ENCODE data around the gene WDR72. TPM values are rescaled to one million over a fixed set of nuclear protein-coding genes. Genes with fewer than 3 reads are reported as not detected.

WDR72 gene
- total and polyA plus RNA-seq, 2 of the 4 experiments (the other 2 are of a cell fraction): not detected

DNA sequence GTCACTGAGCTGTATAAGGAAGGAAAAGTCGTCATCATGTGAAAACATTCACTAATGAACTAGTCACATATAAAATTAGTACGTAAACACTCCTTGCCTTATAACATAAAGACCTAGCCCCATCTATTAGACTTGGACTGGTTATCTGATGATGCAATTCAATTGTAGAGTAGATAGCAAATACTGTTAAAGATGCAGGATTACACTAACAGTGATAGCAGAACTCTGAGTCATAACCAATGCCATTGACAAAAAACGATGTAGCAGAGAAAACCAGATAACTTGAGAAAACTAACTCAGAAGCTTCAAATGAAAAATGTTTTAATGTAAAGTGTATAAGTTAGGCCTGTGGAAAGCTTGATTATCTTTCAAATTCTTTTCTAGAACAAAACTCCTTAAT lies 132.2 kb downstream of the WDR72 start:
- dilution Hi-C loops (cut with HindIII; ENCODE audit: low sequenced_read_pairs, unreplicated experiment) (no loop called here), in situ Hi-C loops (cut with MboI; ENCODE audit: low sequenced_read_pairs) (no loop called here), intact Hi-C loops (cut with micrococcal nuclease) (no loop called here)
- H2BK20ac ChIP-seq (ENCODE audit: low read depth, low read length): no peak overlapping the region
- H3K4me2 ChIP-seq (ENCODE audit: low read depth, low read length): no peak overlapping the region
- H3K56ac ChIP-seq (ENCODE audit: extremely low read depth, insufficient read depth, low read length): no peak overlapping the region
- H3K4ac ChIP-seq (ENCODE audit: low read depth, low read length): no peak overlapping the region
- no peak overlapping the region for H4K91ac ChIP-seq (ENCODE audit: insufficient read depth, low read depth, low read length)
- H4K20me1 ChIP-seq (ENCODE audit: insufficient read depth, low read length): no peaks in the 10 kb centered on the region
- no peak overlapping the region for H2AFZ ChIP-seq (replicated peaks; ENCODE audit: low read length, poor library complexity)
- TF ChIP-seq CEBPB (IDR thresholded peaks at IDR 0.05; ENCODE audit: low read depth, low read length): peak; percentile 25; the same call in 1 of the 2 replicates
- TF ChIP-seq, protein P1, sequence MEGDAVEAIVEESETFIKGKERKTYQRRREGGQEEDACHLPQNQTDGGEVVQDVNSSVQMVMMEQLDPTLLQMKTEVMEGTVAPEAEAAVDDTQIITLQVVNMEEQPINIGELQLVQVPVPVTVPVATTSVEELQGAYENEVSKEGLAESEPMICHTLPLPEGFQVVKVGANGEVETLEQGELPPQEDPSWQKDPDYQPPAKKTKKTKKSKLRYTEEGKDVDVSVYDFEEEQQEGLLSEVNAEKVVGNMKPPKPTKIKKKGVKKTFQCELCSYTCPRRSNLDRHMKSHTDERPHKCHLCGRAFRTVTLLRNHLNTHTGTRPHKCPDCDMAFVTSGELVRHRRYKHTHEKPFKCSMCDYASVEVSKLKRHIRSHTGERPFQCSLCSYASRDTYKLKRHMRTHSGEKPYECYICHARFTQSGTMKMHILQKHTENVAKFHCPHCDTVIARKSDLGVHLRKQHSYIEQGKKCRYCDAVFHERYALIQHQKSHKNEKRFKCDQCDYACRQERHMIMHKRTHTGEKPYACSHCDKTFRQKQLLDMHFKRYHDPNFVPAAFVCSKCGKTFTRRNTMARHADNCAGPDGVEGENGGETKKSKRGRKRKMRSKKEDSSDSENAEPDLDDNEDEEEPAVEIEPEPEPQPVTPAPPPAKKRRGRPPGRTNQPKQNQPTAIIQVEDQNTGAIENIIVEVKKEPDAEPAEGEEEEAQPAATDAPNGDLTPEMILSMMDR (conservative IDR thresholded peaks at IDR 0.05; ENCODE audit: low read depth, low read length): no peak
- no peak overlapping the region for H3K27ac ChIP-seq (ENCODE audit: insufficient read depth, low read length)
- DNase-seq (no peak), ATAC-seq (ENCODE audit: low read depth) (no peak)
- ChIA-PET POLR2A (ENCODE audit: unreplicated experiment) (no interaction called here), CTCF (no interaction called here)
- H3K9me1 ChIP-seq (ENCODE audit: insufficient read depth, low read length): no peaks in the 10 kb centered on the region
- no peak overlapping the region for H4K8ac ChIP-seq (ENCODE audit: low read depth in 2 of 2, low read length in 2 of 2)
- peaks cover 11% of the 10 kb centered on the region for H3K9me3 ChIP-seq (ENCODE audit: control insufficient read depth, insufficient read depth, low read length)
- H3K9ac ChIP-seq (ENCODE audit: low read depth, low read length): no peak overlapping the region
- H4K5ac ChIP-seq (ENCODE audit: low read depth, low read length): no peak overlapping the region
- H3K18ac ChIP-seq (ENCODE audit: low read depth, low read length): no peak overlapping the region
- no peak overlapping the region for H2BK5ac ChIP-seq (ENCODE audit: low read depth, low read length, poor library complexity, severe bottlenecking)
- no peak overlapping the region for H2BK120ac ChIP-seq (ENCODE audit: low read depth, low read length)
- BruUV-seq (replicated peaks): no TSS peak
- no peaks in the 10 kb centered on the region for H3K4me1 ChIP-seq (ENCODE audit: control insufficient read depth, insufficient read depth, low read length)
- H3K14ac ChIP-seq (replicated peaks; ENCODE audit: low read depth, low read length): no peak overlapping the region
- WGBS, 2 experiments (ENCODE audit: extremely low coverage in 2 of 2, insufficient read length in 1 of 2): no CpG with 5 or more reads among the region's 3 CpGs
- no peak overlapping the region for H3K23ac ChIP-seq (ENCODE audit: low read depth, low read length)
- H2AK5ac ChIP-seq (ENCODE audit: low read depth, low read length): no peak overlapping the region
- H3K4me3 ChIP-seq (ENCODE audit: insufficient read depth, low read depth, low read length): no peak overlapping the region
- no peaks in the 10 kb centered on the region for H3K79me1 ChIP-seq (ENCODE audit: low read depth in 1 of 2, low read length in 2 of 2)
- no peaks in the 10 kb centered on the region for H3K27me3 ChIP-seq (ENCODE audit: control insufficient read depth, insufficient read depth, low read length)
- no peaks in the 10 kb centered on the region for H3K36me3 ChIP-seq (ENCODE audit: control insufficient read depth, insufficient read depth, low read length)
- H2BK15ac ChIP-seq (ENCODE audit: low read depth, low read length): no peak overlapping the region
- no peak overlapping the region for H2AK9ac ChIP-seq (replicated peaks; ENCODE audit: low read depth, low read length, poor library complexity)

Data from IMR-90 (cell line).